ENCODE measurements around the gene MOCS1. TPM values are rescaled to one million over a fixed set of nuclear protein-coding genes. Genes with fewer than 3 reads are reported as not detected.

The MOCS1 gene
- total and polyA plus RNA-seq, 12 donors, result 15.9 to 40.0 (median 20.9) TPM

DNA sequence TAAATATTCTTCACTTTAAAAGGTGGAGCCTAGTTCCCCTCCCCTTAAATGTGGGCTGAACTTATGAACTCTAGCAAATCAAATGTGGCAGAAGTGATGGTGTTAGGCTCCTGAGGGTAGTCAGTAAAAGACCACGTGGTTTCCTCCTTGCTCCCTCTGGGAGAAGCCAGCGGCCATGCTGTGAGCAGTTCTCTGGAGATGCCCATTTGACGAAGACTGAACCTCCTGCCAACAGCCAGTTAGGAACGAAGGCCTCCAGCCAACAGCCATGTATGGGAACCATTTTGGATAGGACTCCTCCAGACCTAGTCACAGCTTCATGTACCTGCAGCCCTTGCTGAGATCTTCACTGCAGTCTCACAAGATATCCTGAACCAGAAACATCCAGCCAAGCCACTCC, 7.6 kb upstream of the MOCS1 start:
- no peak for DNase-seq
- no peak for ATAC-seq
- Histone ChIP-seq H3K36me3 (no peaks in the 10 kb centered on the region), H3K27ac (no peak overlapping the region), H3K4me3 (no peak overlapping the region), H3K27me3 (no peaks in the 10 kb centered on the region), H3K9me3 (no peaks in the 10 kb centered on the region), H3K4me1 (peaks cover 0 to 17% (median 9%) of the 10 kb centered on the region in 9 donors)
- intact Hi-C loops (cut with DNase I), result no loop called here
- TF ChIP-seq CTCF (IDR thresholded peaks at IDR 0.05), result no peak
- 82 to 86% methylated on average over 4 of the region's 4 CpGs for WGBS, 2 donors

- no peak for TF ChIP-seq CTCF (IDR thresholded peaks at IDR 0.05)
- Histone ChIP-seq H3K27ac (no peak overlapping the region), H3K27me3 (no peaks in the 10 kb centered on the region), H3K4me1 (peaks cover 0 to 17% (median 9%) of the 10 kb centered on the region in 9 donors), H3K9me3 (no peaks in the 10 kb centered on the region), H3K4me3 (no peak overlapping the region), H3K36me3 (no peaks in the 10 kb centered on the region)
- ATAC-seq (no peak), DNase-seq (no peak)
- intact Hi-C loops (cut with DNase I), result no loop called here
- WGBS, 2 donors, result 91 to 94% methylated on average over 6 of the region's 6 CpGs
Observed at GRCh38 chr6:39941138-39941537, 6.9 kb upstream of the MOCS1 start.

GRCh38 chr6:39938773-39939654, 4.8 kb upstream of the MOCS1 start:
- TF ChIP-seq CTCF (IDR thresholded peaks at IDR 0.05), result no peak
- intact Hi-C loops (cut with DNase I), result no loop called here
- WGBS, 2 donors, result 61 to 70% methylated on average over 10 of the region's 10 CpGs

GRCh38 chr6:39937686-39938333, 3.5 kb upstream of the MOCS1 start:
- 86 to 89% methylated on average over 3 of the region's 3 CpGs for WGBS, 2 donors
- no peak for DNase-seq
- intact Hi-C loops (cut with DNase I), result no loop called here
- H3K27me3 ChIP-seq, result peaks cover 0 to 12% (median 0%) of the 10 kb centered on the region in 7 donors
- peaks cover 0 to 38% (median 19%) of the 10 kb centered on the region in 9 donors for H3K4me1 ChIP-seq
- no peak overlapping the region for H3K4me3 ChIP-seq
- no peaks in the 10 kb centered on the region for H3K9me3 ChIP-seq
- H3K36me3 ChIP-seq, result no peaks in the 10 kb centered on the region
- H3K27ac ChIP-seq, result peak overlapping the region in 3 of 10 donors; percentile 33 to 68 (median 48)
- no peak for TF ChIP-seq CTCF (IDR thresholded peaks at IDR 0.05)
- ATAC-seq, result no peak

More at GRCh38 chr6:39938773-39939654, 4.8 kb upstream of the MOCS1 start:
- peaks cover 0 to 6% (median 0%) of the 10 kb centered on the region in 7 donors for H3K27me3 ChIP-seq
- no peaks in the 10 kb centered on the region for H3K9me3 ChIP-seq
- peak overlapping the region in 8 of 10 donors; percentile 7 to 68 (median 44) for H3K27ac ChIP-seq
- no peak for DNase-seq
- peaks cover 0 to 31% (median 13%) of the 10 kb centered on the region in 9 donors for H3K4me1 ChIP-seq
- ATAC-seq, result peak in 4 of 8 donors; percentile 12 to 67 (median 20)
- no peak overlapping the region for H3K4me3 ChIP-seq
- H3K36me3 ChIP-seq, result no peaks in the 10 kb centered on the region
